A673 (cell line): ENCODE measurements around the gene ZNF593OS. TPM values are rescaled to one million over a fixed set of nuclear protein-coding genes. Genes with fewer than 3 reads are reported as not detected.

ENCODE experiments used
- BruUV-seq: library from RNA; stranded (reverse); fragments of 400-500 nt; replicated peaks from 2 replicates; lab custom pipeline; 2021; lab: Mats Ljungman, UMichigan
- CTCF ChIA-PET: fragments of 300-600 bp; sonication (Branson Sonifier 250); formaldehyde crosslinking; loops from one replicate; lab custom pipeline; 2022; ENCODE audit warnings: antibody characterized with exemption; lab: Charles Lee
- POLR2A ChIA-PET: fragments of 300-600 bp; sonication (Branson Sonifier 250); formaldehyde crosslinking; loops from one replicate; lab custom pipeline; 2022; ENCODE audit warnings: antibody characterized with exemption; ENCODE audit not compliant: low non-redundant PET; lab: Charles Lee
- DNase-seq: peaks from one replicate; pipeline ENCODE4 v3.0.0-alpha.2; 2015; ENCODE audit warnings: low spot score
- H3K27ac ChIP-seq: fragments of 200-600 bp; sonication (generic); 2 replicates; pipeline ENCODE4 v1.5.1; 2016; ENCODE audit warnings: mixed run types, low read depth, mild to moderate bottlenecking, mixed read lengths, antibody characterized with exemption, low read length; ENCODE audit not compliant: poor library complexity, severe bottlenecking
- H3K27me3 ChIP-seq: fragments of 200-600 bp; sonication (generic); replicated peaks from 2 replicates; pipeline ENCODE4 v1.6.1; 2017; ENCODE audit warnings: mixed run types, low read depth, mild to moderate bottlenecking, mixed read lengths, antibody characterized with exemption, low read length; ENCODE audit not compliant: insufficient read depth, poor library complexity
- H3K36me3 ChIP-seq: fragments of 200-600 bp; sonication (generic); 2 replicates; pipeline ENCODE4 v1.6.1; 2016; ENCODE audit warnings: mixed run types, mild to moderate bottlenecking, mixed read lengths, antibody characterized with exemption, low read length; ENCODE audit not compliant: insufficient read depth, poor library complexity, severe bottlenecking
- H3K4me1 ChIP-seq: fragments of 200-600 bp; sonication (generic); 2 replicates; pipeline ENCODE4 v1.6.1; 2017; ENCODE audit warnings: mixed run types, mild to moderate bottlenecking, mixed read lengths, antibody characterized with exemption, low read length; ENCODE audit not compliant: insufficient read depth, poor library complexity, severe bottlenecking
- H3K4me3 ChIP-seq: fragments of 200-600 bp; sonication (generic); 2 replicates; pipeline ENCODE4 v1.5.1; 2016; ENCODE audit warnings: low read depth, mixed run types, mild to moderate bottlenecking, mixed read lengths, low read length; ENCODE audit not compliant: poor library complexity, severe bottlenecking
- H3K9me3 ChIP-seq: fragments of 200-600 bp; sonication (generic); 2 replicates; pipeline ENCODE4 v1.6.1; 2016; ENCODE audit warnings: mixed run types, low read depth, mild to moderate bottlenecking, mixed read lengths, antibody characterized with exemption, low read length; ENCODE audit not compliant: poor library complexity, severe bottlenecking
- CTCF ChIP-seq: fragments of 300-800, 200-600 bp; sonication (generic); conservative IDR thresholded peaks from 2 replicates; pipeline ENCODE4 v1.5.1; 2017; ENCODE audit warnings: low read depth, mild to moderate bottlenecking, antibody characterized with exemption, low read length, moderate library complexity, mixed read lengths
- EZH2 ChIP-seq: fragments of 200-600 bp; sonication (generic); IDR thresholded peaks from 2 replicates; pipeline ENCODE4 v1.6.1; 2017; ENCODE audit warnings: borderline replicate concordance, low read depth, mild to moderate bottlenecking, mixed read lengths, antibody characterized with exemption, low read length; ENCODE audit not compliant: poor library complexity, severe bottlenecking
- intact Hi-C: fragments of 100-400 bp; cut with micrococcal nuclease; formaldehyde crosslinking; loops from one replicate; pipeline ENCODE4 v1.10.0; 2022; ENCODE audit not compliant: unreplicated experiment
- total RNA-seq: library from RNA; stranded (reverse); gene quantifications from 2 replicates; pipeline ENCODE4 v1.2.3, GENCODE V29; 2021

ZNF593OS gene
- total RNA-seq, 1 experiment from 2014 or later = not detected

- Histone ChIP-seq H3K4me3 (no peak overlapping the region), H3K4me1 (no peaks in the 10 kb centered on the region), H3K36me3 (no peaks in the 10 kb centered on the region), H3K27ac (no peak overlapping the region), H3K27me3 (no peaks in the 10 kb centered on the region), H3K9me3 (no peaks in the 10 kb centered on the region)
- no peak for TF ChIP-seq EZH2
- TF ChIP-seq CTCF = no peak
- intact Hi-C loops = no loop called here
- CTCF ChIA-PET = no interaction called here
- DNase-seq = no peak
- no TSS peak for BruUV-seq
- POLR2A ChIA-PET = no interaction called here
Observed at GRCh38 chr1:26182383-26182696, 10.7 kb upstream of the ZNF593OS start.

- Histone ChIP-seq H3K36me3 (no peaks in the 10 kb centered on the region), H3K4me3 (no peak overlapping the region), H3K9me3 (no peaks in the 10 kb centered on the region), H3K27me3 (no peaks in the 10 kb centered on the region), H3K4me1 (no peaks in the 10 kb centered on the region), H3K27ac (no peak overlapping the region)
- ChIA-PET POLR2A (no interaction called here), CTCF (no interaction called here)
- TF ChIP-seq CTCF = no peak
- TF ChIP-seq EZH2 = no peak
- no peak for DNase-seq
- intact Hi-C loops = no loop called here
- BruUV-seq = no TSS peak
Observed at GRCh38 chr1:26181586-26182382, 10.2 kb upstream of the ZNF593OS start.

DNA sequence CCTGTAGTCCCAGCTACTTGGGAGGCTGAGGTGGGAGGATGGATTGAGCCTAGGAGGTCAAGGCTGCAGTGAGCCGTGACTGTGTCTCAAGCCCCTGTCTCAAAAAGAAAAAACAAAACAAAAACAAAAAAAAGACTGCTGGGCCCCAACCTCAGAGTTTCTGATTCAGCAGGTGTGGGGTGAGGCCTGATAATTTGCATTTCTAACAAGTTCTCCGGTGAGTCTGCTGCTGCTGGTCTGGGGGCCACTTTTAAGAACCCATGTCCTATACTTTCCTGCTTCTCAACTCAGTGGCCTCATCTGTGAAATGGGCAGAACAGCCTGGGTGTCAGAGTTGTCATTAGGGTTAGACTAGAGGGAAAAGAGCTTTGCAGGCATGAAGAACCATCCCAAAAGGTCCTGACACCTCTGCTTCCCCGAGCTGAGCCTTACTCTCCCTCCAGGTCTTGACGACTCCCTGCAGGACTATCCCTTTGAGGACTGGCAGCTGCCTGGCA lies 8.4 kb upstream of the ZNF593OS start:
- H3K27me3 ChIP-seq = no peaks in the 10 kb centered on the region
- POLR2A ChIA-PET = no interaction called here
- H3K4me1 ChIP-seq = no peaks in the 10 kb centered on the region
- DNase-seq = no peak
- TF ChIP-seq CTCF = no peak
- TF ChIP-seq EZH2 = no peak
- intact Hi-C loops = no loop called here
- H3K36me3 ChIP-seq = no peaks in the 10 kb centered on the region
- BruUV-seq = no TSS peak
- H3K27ac ChIP-seq = no peak overlapping the region
- H3K9me3 ChIP-seq = no peaks in the 10 kb centered on the region
- no peak overlapping the region for H3K4me3 ChIP-seq
- CTCF ChIA-PET = no interaction called here
